GM12801 (cell line): ENCODE measurements around the gene C5.

Experiments used
- CTCF ChIP-seq: IDR thresholded peaks from one replicate; pipeline ENCODE4 v1.5.1; 2011; ENCODE audit warnings: control low read depth; ENCODE audit not compliant: insufficient read length; ENCODE audit errors: extremely low read depth

Gene C5

GRCh38 chr9:120921661-120922181 is 128.4 kb downstream of the C5 start:
- no peak for TF ChIP-seq CTCF

- TF ChIP-seq CTCF = no peak
Measured at GRCh38 chr9:120920806-120921178, 129.3 kb downstream of the C5 start.

- no peak for TF ChIP-seq CTCF
Measured at GRCh38 chr9:120919843-120920805, 130.0 kb downstream of the C5 start.

- no peak for TF ChIP-seq CTCF
Measured at GRCh38 chr9:120918931-120919842, 130.9 kb downstream of the C5 start.

GRCh38 chr9:120917929-120918762 is 131.9 kb downstream of the C5 start:
- no peak for TF ChIP-seq CTCF

GRCh38 chr9:120916991-120917880 is 132.8 kb downstream of the C5 start:
- TF ChIP-seq CTCF = no peak
